ENCODE results near the gene ADARB2.
"Not testable (repeated sequence)": the region's sequence is repeated elsewhere in the genome, so short reads cannot be mapped to it uniquely, and the experiment has no call there.

Gene ADARB2

GRCh38 chr10:1233031-1233430 is 504.3 kb downstream of the ADARB2 start:
- no peak for DNase-seq

- no peak for DNase-seq
Observed at GRCh38 chr10:1232164-1232911, 505.0 kb downstream of the ADARB2 start.

- DNase-seq, result no peak
Observed at GRCh38 chr10:1230592-1231275, 506.6 kb downstream of the ADARB2 start.

- DNase-seq, result no peak
Observed at GRCh38 chr10:1230138-1230537, 507.2 kb downstream of the ADARB2 start.

- DNase-seq, result no peak
Observed at GRCh38 chr10:1229574-1229973, 507.8 kb downstream of the ADARB2 start.

GRCh38 chr10:1229116-1229515 is 508.2 kb downstream of the ADARB2 start:
- DNase-seq, result no peak

GRCh38 chr10:1228467-1228975 is 508.8 kb downstream of the ADARB2 start:
- DNase-seq, result no peak

GRCh38 chr10:1227510-1228402 is 509.6 kb downstream of the ADARB2 start:
- DNase-seq, result no peak

GRCh38 chr10:1226907-1227306 is 510.4 kb downstream of the ADARB2 start:
- DNase-seq, result not testable (repeated sequence)

GRCh38 chr10:1219874-1220273 is 517.5 kb downstream of the ADARB2 start:
- DNase-seq, result not testable (repeated sequence)

- DNase-seq, result no peak
Observed at GRCh38 chr10:1217661-1218060, 519.7 kb downstream of the ADARB2 start.

- no peak for DNase-seq
Observed at GRCh38 chr10:1217237-1217587, 520.1 kb downstream of the ADARB2 start.

GRCh38 chr10:1216574-1217236 is 520.6 kb downstream of the ADARB2 start:
- no peak for DNase-seq

- DNase-seq, result no peak
Observed at GRCh38 chr10:1215862-1216573, 521.3 kb downstream of the ADARB2 start.

GRCh38 chr10:1214882-1215540 is 522.3 kb downstream of the ADARB2 start:
- DNase-seq, result no peak

- no peak for DNase-seq
Observed at GRCh38 chr10:1214071-1214675, 523.2 kb downstream of the ADARB2 start.

GRCh38 chr10:1213252-1214070 is 523.9 kb downstream of the ADARB2 start:
- no peak for DNase-seq

- DNase-seq, result no peak
Observed at GRCh38 chr10:1212571-1213141, 524.7 kb downstream of the ADARB2 start.

GRCh38 chr10:1211844-1212570 is 525.3 kb downstream of the ADARB2 start:
- no peak for DNase-seq

All from activated T-cell treated with anti-CD3 and anti-CD28 coated beads, Interleukin-2, amount 50 U/mL, for 48 hours (primary cell).